HG03025 (cell line): ENCODE results near the gene SPDYC.
A peak's percentile ranks its signal among the peaks of the same experiment; 100 is the strongest.
"Not testable (repeated sequence)": the region's sequence is repeated elsewhere in the genome, so short reads cannot be mapped to it uniquely, and the experiment has no call there.

ENCODE experiments used
- ATAC-seq: cut with Tn5 transposase; IDR thresholded peaks from one replicate; pipeline ENCODE4 v1.9.1; 2021; ENCODE audit warnings: mild to moderate bottlenecking, moderate library complexity; ENCODE audit not compliant: unreplicated experiment, low FRiP score

Gene SPDYC

DNA sequence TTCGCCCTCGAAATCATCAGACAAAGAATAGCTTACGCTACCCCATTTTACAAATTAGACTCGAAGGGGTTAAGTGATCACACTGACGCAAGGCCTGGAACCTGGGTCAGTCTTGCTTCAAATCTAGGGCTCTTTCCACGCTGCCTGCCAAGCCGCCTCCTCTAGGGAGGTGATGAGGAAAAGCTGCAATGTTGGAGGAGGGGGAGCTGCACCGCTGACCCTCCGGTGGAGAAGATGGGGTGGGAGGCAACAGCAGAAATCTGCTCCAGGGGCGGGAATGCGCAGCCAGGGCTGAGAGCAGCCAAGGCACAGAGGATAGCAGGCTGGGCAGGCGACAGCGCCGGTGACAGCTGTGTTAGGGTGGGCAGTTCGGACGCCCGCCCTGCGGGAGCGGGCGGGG, 36.3 kb upstream of the SPDYC start:
- ATAC-seq = no peak

DNA sequence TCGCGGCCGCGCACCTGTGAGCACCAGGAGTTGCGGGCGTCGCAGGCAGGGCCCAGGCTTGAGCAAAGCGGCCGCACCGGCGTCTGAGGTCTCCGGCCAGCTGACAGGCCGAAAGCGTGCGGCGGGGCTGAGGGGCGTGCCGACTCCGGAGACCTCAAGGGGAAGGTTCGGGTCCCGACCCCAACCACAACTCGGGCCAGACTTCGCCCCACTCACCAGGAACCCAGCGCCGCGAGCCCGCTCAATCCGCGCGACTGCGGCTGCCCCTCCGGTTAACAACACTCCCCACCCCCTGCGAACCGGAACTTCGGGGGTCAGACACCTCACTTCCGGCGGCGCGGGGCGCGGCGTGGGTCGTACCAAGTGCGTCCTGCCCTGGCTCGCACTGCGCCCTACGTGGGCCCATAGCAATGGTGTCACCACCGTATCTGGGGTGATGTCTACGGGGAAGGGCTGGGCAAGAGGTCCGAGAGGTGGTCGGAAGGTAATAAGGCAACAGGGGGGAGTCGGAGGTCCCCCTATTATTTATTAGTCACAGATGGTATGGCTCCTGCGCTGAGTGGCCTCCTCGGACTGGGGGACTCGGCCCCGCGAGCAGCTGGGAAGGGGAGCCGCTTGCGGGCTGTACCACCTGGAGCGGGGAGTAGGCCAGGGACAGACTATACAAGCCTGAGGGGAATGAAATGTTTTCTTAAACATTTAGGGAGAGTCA, 35.6 kb upstream of the SPDYC start, which contains the start of gene SYVN1:
SYVN1 (minus strand) TSS at position 280 of the 712 bp plus-strand sequence. CDS start 918 bp downstream, outside the sequence.
- peak; percentile 48 for ATAC-seq

DNA sequence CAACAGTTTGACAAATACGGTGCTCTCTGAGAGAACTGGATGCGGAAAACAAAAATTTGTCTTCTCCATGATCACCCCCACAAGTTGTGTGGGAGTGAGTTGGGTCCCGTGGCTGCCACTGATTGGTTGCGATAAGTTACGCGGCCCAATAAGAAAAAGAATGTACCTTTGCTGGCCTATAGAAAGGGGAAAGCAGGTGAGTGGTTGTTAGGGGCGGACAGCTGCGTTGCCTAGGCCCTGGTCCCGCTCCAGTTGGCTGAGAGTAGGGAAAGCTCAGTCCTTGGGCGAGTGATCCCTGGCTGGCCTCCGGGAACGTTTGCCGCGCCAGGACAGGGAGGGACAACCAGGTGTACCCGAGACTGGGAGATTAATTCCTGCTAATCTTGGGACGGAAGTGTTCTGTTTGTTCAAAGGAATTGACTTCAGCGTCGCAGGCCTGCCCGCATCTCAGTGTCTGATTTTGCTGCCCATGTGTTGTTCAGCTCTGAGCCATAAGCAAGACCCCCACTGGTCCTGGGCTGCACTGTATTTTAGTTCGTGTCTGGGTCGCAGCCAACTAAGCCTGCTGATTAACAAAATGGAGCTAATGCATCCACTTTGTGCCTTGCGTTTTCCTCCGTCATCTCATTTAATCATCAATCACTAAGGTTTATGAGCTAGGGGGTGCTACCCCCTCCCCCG, 34.9 kb upstream of the SPDYC start:
- ATAC-seq = peak; percentile 55

DNA sequence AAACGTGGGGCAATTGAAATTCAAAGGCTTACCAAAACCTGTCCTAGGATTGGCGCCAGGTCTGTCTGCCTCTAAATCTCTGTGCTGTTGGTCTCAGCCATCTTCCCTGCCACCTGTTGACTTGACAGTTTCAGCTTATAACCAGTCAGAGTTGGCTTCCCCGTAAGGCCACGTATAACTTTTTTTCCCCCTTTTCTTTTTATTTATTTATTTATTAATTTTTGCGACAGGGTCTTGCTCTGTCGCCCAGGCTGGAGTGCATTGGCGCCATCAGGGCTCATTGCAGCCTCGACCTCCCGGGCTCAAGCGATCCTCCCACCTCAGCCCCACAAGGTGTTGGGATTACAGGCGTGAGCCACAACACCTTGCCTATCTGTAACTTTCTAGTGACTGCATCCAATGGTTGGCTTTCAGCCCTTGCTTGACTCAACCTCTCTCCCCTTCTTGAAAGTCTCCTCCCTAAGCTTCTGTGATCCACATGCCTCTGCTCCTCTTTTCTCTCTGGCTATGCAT, 34.3 kb upstream of the SPDYC start:
- no peak for ATAC-seq

DNA sequence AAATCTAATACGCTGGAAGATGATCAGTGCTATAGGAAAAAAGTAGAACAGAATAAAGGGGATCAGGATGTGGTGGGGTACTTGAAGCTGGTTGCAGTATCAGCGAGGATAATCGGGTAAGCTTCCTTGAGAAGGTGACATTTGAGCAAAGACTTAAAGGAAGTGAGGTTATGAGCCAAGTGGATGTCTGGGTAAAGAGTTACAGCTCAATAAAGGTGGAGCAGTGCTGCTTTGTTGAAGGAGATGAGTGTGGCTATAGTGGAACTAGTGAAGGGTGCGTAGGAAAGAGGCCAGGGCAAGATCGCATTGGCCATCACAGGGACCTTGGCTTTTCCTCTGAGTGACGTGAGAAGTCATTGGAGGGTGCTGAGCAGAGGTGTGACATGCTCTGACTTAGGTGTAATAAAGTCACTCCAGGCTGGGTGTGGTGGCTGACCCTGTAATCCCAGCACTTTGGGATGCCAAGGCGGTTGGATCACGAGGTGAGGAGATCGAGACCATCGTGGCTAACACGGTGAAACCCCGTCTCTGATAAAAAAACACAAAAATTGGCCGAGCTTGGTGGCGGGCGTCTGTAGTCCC, 33.4 kb upstream of the SPDYC start:
- no peak for ATAC-seq

DNA sequence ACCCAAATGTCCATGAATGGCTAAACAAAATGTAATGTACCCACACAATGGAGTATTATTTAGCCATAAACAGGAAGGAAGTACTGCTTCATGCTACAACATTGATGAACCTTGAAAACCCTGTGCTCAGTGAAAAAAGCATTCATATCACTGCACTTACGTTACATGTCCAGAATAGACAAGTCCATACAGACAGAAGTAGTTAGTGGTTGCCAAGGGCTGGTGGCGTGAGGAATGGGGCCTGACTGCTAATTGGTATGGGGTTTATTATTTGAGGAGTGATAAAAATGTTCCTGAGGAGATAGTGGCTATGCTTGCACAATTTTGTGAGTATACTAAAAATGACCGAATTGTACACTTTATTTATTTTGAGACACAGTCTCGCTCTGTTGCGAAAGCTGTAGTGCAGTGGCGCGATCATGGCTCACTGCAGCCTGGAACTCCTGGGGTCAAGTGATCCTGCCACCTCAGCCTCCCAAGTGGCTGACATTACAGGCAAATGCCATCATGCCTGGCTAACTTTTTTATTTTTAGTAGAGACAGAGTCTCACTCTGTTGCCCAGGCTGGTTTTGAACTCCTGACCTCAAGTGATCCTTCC, 28.0 kb upstream of the SPDYC start:
- no peak for ATAC-seq

DNA sequence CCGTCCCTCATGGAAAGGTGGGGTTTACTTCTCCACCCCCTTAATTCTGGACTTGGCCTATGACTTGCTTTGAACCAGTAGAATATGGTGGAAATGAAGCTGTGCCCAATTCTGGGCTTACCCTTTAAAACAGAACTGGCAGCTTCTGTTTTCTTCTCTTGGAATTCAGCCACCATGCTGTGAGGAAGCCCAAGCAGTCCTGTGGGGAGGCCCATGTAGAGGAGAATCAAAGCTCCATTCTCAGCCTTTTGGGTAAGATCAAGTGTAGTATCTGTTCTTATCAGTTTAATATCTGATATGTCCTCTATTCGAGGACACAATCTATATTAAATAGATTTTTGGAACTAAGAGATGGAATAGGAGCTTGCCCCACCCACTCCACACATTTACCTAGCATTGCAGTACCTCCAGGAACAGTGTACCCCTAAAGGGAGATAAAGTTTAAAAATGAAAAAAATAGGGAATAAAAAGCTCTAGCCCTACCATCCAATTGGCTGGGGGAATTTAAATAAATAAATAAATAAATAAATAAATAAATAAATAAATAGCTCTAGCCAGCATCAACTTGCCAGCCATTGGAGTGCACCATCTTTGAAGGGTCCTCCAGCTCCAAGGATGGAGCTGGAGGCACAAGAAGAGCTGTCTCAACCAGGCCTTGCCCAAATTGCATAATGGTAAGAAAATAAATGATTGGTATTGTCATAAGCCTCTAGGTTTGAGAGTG, 22.5 kb upstream of the SPDYC start:
- no peak for ATAC-seq

DNA sequence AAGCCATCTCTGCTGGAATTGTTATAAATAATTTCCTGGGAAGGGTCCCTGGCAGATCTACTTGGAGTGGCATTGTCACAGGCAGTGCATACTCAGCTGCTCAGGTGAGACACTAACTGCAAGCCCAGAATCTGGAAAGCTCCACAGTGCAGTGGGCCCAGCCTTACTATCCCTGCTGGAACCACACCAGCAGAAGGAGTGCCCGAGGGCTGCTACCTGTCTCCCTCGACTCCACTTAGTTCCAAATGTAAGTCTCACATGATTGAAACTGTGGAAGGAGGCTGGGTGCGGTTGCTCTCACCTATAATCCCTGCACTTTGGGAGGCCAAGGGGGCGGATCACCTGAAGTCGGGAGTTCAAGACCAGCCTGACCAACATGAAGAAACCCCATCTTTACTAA, 21.4 kb upstream of the SPDYC start:
- ATAC-seq = no peak

DNA sequence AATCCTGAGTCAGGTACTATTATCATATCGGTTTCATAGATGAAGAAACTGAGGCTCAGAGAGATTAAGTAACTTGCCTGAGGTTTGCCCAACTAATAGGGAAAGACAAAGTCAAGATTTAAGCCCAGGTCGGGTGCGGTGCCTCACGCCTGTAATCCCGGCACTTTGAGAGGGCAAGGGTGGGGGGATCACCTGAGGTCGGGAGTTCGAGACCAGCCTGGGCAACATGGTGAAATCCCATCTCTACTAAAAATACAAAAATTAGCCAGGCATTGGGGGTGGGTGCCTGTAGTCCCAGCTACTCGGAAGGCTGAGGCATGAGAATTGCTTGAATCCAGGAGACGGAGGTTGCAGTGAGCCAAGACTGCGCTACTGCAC, 19.9 kb upstream of the SPDYC start:
- ATAC-seq = not testable (repeated sequence)

DNA sequence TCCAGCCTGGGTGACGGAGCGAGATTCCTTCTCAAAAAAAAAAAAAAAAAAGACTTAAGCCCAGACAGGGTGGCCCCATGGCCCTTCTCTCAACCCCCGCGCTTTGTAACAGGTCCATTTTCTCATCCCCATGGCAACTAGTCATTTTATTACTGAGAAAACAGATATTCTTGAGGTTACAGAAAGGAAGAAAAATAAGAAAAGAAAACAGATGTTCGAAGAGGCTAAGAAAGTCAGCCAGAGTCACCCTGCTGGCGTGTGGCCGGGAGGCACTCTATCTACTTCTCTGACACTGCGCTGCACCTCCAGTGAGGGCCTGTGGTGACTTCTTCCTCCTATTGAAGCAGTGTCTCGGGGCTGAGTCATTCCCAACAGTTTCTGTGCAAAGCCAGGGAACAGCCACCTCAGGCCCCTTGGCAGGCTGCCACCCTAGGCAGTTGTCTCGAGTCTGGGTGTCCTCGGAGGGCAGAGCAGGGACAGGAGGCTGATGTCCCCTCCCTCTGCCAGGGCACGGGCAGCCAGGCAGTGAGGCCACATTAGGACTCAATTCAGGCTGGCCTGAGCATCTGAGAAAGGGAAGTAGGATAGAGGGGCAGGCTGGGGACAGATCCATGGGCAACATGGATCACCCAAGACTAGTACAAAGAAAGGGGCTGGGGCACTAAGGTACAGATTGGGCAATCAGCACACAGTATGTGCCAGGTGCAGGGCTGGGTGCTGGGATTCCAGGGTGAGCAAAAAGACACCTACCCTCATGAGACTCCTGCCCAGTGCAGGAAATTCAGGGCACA, 19.3 kb upstream of the SPDYC start:
- no peak for ATAC-seq

DNA sequence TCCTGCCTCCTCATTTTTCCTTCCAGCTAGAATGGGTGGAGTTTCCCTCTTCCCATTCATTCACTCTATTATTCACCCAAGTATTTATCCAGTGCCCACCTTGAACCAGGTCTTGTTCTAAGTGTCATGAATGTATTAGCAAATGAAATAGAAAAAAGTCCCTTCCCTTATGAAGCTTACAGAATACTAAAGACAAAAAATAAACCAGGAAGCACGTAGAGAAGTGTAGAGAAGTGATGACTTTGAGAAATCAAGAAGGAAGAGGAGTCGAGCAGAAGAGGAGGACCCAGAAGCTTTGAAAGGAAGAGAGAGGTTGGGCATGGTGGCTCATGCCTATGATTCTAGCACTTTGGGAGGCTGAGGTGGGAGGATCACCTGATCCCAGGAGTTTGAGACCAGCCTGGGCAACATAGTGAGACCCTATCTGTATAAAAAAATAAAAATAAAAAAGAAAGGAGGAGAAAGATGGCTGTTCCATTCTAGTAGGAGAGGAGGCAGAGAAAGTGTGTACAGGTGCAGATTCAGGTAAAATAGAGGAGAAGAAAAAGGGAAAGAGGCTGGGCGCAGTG, 18.6 kb upstream of the SPDYC start:
- ATAC-seq = no peak

DNA sequence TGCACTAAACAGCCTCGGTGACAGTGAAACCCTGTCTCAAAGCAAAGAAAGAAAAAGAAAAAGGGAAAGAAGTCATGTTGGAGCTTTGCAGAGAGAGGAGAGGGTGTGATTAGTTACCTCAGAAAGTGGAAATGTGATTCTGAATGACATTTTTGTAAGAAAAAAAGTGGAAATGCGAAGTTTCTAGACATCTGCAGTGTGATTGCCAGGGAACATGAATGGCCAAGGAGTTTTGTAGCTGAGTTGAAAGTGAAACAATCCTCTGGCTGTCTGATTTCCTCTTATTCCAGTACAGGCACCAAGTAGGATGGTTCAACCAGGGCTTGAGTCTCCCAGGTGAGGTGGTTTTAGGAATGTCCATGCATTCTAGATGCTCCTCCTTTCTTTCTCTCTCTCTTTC, 17.9 kb upstream of the SPDYC start:
- no peak for ATAC-seq

DNA sequence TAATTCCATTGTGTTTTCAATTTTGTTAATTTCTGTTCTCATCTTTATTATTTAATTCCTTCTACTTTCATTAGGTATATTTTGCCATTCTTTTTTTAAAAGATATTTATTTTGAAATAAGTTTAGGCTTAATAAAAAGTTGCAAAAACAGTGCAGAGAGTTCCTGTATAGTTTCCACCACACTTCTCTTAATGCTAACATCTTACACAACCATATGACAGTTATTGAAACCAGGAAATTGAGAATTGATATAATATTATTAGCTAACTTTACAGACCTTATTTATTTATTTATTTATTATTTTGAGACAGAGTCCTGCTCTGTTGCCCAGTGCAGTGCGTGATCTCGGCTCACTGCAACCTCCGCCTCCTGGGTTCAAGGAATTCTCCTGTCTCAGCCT, 13.8 kb upstream of the SPDYC start:
- ATAC-seq = no peak

DNA sequence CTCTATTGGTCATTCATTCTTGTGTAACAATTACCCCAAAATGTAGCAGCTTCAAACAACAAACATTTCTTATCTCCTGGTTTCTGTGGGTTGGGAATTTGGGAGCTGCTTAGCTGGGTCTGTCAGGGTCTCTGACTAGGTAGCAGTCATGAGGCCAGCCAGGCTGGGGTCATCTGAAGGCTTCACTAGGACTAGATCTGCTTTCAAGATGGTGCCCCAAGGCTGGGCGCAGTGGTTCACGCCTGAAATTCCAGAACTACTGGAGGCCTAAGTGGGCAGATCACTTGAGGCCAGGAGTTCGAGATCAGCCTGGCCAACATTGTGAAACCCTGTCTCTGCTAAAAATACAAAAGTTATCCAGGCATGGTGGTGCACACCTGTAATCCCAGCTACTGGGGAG, 13.1 kb upstream of the SPDYC start:
- ATAC-seq = no peak

DNA sequence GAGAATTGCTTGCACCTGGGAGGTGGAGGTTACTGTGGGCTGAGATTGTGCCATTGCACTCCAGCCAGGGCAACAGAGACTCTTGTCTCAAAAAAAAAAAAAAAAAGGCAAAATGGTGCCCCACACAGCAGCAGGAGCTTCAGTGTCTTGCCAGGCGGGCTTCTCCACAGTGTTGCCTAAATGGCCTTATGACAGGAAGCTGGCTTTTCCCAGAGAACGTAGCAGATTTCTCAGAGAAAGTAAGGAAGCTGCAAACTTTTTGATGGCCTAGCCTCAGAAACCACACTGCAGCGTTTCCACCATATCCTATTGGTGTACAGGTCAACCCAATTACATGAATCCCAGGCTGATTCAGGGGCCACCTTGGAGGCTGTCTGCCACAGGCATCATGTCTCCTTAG, 12.7 kb upstream of the SPDYC start:
- ATAC-seq = no peak

DNA sequence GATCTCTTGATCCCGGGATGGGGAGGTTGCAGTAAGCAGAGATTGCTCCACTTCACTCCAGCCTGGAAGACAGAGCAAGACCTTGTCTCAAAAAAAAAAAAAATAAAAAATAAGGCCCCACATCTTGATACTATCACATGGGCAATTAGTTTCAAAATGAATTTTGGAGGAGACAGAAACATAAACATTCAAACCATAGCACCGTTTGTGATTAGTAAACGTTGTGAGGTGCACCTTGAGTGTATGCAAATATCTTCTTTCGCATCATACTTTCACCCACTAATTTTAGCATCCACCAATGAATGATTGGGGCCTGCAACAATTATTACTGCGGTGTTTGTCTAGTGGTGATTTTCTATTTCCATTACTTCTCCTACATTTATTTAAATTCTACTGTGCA, 11.0 kb upstream of the SPDYC start:
- ATAC-seq = no peak

DNA sequence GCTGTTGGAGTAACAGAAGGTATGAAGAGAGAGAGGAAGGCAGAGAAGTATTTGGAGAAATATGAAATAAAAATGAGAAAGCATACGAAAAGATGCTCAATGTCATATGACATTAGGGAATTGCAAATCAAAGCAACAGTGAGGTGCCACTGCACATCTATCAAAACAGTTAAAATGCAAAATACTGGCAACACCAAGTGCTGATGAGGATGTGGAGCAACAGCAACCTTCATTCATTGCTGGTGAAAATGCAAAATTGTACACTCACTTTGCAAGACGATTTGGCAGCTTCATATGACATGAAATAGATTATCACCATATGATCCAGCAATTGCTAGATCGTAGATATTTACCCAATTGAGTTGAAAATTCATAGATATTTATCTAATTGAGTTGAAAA, 9.4 kb upstream of the SPDYC start:
- ATAC-seq = no peak

DNA sequence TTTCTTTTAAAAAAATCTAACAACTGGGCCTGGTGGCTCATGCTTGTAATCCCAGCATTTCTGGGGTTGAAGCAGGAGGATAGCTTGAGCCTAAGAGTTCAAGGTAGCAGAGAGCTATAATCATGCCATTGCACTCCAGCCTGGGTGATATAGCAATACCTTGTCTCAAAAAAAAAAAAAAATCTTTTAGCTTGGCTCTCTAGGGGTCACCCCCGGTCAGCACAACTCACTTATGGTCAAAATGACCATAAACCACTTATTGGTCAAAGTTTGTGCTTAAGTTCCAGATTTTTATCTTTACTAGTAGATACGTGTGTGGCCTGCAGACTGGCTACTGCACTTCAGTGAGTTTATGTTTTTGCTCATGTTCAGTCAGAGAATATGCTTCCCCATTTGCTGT, 6.3 kb upstream of the SPDYC start:
- ATAC-seq = no peak
